Stimulated activated naive CD8-positive, alpha-beta T cell treated with anti-CD3 and anti-CD28 coated beads, Interleukin-15, Interleukin-2, amounts not matched to agents 100 U/mL and 50 U/mL, for 24 hours (primary cell): ENCODE results near the gene CEP68.

Experiments used
- ATAC-seq: fragments of 150-1000 bp; cut with Tn5 transposase; one replicate; pipeline ENCODE4 v1.10.0; 2021
- DNase-seq: peaks from one replicate; pipeline ENCODE4 v3.0.0; 2021

CEP68 gene

DNA sequence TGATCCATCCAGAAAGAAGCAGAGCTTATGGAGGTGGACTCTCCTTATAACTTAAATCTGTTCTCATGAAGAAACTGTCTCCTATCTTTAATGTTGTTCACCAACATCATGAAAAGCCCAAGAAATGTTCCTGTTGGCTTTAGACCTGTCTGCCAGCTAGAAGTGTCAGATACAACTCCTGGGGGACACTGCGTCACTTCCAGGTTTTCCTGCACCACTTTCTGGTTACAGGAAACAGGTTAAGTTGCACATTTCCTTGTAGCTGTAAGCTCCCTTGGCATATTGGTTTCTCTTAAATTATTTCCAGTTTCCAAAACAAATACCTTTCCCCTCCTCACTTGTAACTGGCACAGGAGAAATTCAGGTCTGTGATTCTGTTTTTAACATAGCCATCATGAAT, 2.9 kb downstream of the CEP68 start:
- no peak for ATAC-seq
- DNase-seq = no peak

DNA sequence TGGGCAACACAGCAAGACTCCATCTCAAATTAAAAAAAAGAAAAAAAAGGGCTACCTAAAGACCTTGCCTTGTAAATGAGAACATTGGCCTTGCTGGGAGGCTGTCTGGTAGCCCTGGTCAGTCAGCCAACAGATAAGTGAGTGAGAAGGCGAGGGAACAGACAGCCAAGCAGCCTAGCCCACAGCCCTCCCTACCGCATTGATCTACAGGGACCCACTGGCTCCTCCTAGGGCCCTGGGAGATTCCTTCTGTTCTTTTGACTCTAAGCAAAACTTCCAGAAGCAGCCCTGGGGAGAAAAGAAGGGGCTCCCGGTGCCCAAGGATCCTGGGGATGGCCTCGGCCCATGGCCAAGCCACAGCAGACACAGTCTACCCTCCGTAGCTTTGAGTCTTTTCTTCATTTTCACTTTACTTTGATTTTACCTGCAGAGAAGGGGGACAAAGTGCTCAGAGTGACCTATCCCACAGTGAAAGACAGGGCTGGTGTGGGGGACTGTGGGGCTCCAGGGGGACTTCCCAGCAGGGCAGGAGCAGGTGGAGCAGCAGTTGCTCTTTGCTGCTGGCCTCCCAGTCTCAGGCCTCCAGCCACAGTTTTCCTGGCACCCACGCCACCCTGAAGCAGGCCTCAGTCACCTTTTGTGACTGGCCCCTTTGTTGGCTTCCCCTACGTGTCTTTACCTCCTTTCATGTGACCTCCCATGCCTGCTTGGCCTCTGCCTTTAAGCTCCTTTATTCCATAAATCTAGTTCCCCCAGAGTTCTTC, 5.1 kb downstream of the CEP68 start:
- DNase-seq = no peak

DNA sequence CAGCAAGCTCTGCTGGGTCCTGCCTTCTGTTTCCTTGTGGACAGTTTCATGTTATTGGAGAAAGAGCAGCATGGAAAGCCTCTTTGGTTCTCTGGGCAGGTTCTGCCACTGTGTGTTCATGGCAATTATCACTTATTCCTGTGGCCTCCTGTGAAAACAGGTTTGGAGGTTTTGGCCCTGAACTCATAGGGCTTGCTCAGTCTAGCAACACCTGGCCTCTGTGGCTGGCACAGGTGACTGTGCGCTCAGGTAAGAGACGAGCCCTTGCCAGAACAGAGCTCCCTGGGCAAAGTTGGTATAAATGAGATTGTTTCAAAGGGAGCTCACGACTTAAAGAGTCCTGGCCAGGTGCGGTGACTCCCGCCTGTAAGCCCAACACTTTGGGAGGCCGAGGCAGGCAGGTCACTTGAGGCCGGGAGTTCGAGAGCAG, 5.7 kb downstream of the CEP68 start:
- DNase-seq (no peak), ATAC-seq (no peak)

More for the DNA sequence above, 5.1 kb downstream of the CEP68 start:
- ATAC-seq = no peak

DNA sequence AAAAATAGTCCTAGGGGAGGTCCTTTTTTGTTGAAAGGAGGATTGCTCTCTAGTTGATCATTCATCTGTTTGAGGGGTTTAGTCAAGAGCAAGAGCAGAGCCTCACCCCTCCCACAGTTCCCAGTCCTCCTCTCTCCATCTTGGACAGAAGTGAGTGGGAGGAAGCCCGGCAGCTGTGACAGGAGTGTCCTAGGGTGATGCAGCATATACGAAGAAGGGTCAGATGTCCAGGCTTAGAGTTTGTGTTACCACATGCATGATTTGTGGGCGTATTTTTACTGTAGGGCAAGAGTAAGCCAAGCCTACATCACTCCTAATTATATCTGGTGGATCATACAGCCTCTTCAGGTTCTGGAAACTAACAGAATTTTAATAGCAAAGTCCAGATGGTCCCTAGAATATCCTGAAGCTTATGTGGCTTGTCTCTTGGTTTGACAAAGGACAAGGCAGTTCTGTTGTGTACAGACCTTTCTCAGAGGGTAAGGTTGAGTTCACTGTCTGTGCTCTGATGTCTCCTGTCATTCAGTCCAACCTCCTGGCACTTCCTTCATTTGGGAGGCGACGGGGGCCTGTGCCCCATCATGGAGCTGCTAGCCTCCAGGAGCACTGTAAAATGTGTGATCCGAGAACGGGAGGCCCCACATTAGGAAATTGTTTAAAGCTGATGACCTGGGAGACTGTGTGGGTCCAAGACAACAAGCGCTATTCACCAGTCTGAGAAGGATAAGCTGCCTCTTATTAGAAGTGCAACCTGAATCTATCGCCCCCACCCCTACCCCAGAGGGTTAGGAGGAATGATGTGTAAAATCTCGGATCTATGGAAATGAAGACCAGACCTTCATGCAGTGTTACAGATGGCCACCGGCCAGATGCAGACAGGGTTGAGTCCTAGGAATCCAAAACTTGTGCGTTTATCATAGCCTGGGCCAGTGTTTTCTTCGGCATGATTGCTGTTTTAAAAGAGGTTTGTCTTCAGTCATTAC, 6.9 kb downstream of the CEP68 start:
- ATAC-seq = no peak
- no peak for DNase-seq

DNA sequence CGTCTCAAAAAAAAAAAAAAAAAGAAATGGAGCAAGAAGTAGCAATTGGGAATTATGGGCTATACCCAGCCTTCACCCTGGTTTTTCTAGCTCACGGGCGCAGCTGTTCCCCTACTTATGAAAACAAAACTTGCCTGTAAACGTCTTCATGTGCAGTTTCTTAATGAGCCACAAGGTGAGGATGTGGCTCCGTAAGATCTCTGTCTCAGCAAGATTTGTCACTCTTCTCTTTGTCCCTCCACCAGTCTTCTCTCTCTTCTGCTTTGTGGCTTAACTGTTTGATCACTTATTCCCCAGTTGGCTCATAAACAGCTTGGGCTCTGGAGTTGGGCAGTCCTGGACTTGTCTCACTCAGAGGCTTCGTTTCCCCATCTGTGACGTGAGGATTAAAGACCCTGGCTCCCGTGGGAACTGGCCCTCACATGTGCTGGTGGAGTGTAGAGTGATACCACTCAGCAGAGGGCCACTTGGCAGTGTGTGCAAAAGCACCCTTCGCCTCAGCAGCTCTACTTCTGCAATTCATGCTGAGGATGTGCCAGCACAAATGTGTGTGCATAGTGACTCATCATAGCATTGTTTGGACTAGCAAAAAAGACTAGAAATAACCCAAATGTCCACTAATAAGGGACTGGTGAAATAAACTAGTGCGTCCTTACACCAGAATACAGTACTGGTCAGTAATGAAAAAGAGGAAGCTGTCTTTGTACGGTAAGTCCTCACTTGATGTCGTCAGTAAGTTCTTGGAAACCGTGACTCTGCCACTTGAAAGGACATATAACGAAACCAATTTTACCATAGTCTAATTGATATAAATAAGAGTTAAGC, 8.7 kb downstream of the CEP68 start:
- DNase-seq (no peak), ATAC-seq (peak; percentile 67)

DNA sequence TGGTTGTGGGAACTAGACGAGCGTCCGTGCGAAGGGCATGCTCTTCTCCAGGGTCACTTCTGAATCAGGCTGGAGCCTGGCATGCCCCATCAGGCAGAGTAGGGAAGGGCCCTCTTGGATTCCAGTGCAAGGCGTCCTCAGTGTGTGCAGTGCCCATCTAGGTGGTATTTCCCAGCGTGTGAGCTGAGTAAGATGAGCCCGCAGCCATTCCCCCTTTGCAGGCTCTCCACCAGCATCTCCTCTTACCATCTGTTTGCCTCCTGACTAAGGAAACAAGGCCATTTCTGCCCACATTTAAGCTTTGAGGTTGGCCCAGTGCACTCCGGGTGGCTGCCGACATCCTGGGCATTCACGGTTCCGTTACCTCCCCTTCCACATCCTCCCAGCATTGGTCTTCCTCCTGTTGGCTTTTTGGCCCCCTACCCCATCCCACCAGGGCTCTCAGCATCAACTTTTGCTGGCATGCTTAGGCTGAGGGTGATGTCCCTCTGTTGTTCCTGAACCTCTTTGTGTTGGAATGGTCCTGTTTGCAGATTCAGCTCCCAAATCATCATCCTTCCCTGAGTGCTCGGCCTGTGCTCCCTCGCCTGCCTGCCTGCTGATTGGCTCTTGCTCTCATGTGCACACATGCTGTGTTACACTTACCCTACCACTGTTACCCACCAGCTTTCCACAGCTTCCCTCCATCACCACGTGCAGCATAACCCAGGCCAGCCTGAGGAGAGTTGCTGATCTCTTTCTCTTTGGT, 11.8 kb downstream of the CEP68 start:
- ATAC-seq (no peak), DNase-seq (no peak)

DNA sequence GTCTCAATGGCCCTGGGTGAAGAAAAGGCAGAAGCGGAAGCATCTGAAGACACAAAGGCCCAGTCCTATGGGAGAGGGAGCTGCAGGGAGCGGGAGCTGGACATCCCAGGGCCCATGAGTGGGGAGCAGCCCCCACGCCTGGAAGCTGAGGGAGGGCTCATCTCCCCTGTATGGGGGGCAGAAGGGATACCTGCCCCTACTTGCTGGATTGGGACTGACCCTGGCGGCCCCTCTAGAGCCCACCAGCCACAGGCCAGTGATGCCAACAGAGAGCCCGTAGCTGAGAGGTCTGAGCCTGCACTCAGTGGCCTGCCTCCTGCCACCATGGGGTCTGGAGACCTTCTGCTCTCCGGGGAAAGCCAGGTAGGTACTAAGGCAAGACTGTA, 13.2 kb downstream of the CEP68 start:
- DNase-seq (no peak), ATAC-seq (no peak)

DNA sequence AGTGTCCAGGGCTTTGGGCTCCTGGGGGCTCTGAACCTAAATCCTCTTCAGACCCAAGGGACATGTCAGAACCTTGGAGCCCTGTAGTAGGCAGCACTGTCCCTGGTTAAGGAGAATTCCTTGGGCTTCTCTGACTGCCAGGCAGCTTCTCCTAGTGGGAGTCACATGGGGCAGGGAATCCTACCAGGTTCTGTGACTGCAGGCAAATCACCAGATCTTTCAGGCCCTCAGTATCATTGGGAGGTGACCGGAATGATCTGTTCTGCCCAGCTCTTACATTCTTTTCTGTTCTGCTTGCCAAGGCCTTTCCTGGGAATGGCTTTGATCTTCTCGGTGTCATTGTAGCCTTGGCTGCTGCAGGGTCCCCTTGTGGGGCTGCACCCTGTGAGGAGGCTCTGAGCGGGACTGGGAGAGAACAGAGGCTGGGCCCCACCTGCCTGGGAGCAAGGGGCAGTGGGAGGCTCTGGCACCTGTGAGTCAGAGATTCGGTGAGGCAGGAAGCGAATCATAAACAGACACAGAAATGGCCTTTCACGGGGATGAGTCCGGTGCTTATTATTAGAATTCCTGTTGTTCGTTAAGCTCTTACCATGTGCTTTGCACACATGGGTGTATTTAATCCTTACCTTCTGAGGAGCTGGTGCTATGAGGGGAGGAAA, 14.1 kb downstream of the CEP68 start:
- DNase-seq (no peak), ATAC-seq (peak; percentile 62)

DNA sequence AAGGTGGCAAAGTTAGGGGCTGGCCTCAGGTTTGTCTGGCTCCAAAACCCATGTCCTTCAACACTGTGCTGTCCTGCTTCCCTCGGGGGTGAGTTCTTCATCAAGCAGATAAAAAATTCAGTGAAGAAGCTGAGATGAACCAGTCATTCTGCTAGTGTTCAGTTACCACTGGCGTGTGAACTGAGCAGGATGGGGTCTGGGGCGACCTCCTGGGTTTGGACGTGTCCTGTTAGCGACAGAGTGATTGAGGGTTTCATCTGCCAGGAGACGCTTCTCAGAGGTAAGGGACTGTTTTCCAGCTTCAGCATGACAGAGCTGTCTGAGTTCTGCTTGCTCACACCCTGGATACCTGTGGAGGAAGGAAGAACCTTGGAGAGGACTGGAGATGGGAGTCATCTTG, 14.6 kb downstream of the CEP68 start:
- DNase-seq (no peak), ATAC-seq (no peak)

DNA sequence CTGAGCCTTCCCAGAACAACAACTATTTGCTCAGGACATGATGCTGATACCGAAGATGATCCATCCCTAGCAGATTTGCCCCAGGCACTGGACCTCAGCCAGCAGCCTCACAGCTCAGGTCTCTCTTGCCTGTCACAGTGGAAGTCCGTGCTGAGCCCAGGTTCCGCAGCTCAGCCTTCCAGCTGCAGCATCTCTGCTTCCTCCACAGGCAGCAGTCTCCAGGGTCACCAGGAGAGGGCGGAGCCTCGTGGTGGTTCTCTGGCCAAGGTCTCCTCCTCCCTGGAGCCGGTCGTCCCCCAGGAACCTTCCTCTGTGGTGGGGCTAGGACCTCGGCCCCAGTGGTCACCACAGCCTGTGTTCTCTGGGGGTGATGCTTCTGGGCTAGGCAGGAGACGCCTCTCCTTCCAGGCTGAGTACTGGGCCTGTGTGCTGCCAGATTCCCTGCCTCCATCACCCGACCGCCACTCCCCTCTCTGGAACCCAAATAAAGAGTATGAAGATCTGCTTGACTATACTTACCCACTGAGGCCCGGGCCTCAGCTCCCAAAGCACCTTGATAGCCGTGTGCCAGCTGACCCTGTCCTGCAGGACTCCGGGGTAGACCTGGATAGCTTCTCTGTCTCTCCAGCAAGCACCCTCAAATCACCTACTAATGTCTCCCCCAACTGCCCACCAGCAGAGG, 15.4 kb downstream of the CEP68 start:
- no peak for DNase-seq
- no peak for ATAC-seq

DNA sequence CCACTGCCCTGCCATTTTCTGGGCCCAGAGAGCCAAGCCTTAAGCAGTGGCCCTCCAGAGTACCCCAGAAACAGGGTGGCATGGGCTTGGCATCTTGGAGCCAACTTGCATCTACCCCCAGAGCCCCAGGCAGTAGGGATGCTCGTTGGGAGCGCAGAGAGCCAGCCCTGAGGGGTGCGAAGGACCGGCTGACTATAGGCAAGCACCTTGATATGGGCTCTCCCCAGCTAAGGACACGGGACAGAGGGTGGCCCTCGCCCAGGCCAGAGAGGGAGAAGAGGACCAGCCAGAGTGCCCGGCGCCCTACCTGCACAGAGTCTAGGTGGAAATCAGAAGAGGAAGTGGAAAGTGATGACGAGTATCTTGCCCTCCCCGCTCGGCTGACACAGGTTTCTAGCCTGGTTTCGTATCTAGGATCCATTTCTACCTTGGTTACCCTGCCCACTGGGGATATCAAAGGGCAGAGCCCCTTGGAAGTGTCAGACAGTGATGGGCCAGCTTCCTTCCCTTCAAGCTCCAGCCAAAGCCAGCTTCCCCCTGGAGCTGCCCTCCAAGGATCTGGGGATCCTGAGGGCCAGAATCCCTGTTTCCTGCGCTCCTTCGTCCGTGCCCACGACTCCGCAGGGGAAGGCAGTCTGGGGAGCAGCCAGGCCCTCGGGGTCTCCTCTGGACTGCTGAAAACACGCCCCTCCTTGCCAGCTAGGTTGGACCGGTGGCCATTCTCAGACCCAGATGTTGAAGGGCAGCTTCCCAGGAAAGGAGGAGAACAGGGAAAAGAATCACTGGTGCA, 16.2 kb downstream of the CEP68 start:
- ATAC-seq = no peak
- DNase-seq = no peak

DNA sequence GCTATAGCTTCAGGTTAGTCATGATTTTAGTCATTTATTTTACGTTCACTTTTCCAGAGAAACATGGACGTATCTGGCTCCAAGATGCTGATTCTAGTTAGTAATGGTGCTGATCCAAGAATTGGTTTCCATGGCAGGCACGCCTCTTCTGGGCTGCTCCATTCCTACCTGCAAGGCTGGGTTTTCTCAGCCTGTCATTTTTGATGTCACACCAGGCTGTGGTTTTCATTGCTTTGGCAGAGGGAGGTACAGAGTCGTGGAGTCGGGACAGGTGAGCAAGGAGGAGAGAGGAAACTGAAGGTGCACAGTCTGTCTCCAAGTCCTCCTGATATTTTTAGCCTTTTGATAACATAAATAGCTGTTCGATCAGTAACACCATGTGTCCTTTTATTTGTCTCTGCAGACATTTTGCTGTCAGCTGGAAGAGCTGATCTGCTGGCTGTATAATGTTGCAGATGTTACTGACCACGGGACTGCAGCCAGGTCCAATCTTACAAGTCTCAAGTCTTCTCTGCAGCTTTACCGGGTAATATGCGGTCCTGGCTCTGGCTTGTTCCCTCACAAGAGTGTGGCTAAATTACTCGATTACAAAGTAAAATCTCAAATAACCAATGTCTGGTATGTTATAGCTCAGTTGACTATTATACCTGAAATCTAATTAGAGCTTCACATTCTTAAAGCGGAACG, 17.8 kb downstream of the CEP68 start:
- ATAC-seq (no peak), DNase-seq (no peak)

DNA sequence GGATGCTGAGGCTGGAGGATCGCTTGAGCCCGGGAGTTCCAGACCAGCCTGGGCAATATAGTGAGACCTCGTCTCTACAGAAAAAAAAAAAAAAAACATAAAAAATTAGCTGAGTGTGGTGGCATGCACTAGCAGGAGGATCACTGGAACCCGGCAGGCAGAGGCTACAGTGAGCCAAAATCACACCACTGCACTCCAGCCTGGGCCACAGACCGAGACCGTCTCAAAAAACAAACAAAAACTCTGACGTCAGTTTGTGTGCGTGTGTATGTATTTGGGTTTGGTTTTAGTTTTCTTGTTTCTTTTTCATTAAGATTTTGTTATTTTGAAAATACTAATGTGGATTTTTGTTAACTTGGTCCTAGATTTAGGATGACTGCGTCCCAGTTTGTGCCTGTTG, 19.0 kb downstream of the CEP68 start:
- DNase-seq (no peak), ATAC-seq (no peak)

DNA sequence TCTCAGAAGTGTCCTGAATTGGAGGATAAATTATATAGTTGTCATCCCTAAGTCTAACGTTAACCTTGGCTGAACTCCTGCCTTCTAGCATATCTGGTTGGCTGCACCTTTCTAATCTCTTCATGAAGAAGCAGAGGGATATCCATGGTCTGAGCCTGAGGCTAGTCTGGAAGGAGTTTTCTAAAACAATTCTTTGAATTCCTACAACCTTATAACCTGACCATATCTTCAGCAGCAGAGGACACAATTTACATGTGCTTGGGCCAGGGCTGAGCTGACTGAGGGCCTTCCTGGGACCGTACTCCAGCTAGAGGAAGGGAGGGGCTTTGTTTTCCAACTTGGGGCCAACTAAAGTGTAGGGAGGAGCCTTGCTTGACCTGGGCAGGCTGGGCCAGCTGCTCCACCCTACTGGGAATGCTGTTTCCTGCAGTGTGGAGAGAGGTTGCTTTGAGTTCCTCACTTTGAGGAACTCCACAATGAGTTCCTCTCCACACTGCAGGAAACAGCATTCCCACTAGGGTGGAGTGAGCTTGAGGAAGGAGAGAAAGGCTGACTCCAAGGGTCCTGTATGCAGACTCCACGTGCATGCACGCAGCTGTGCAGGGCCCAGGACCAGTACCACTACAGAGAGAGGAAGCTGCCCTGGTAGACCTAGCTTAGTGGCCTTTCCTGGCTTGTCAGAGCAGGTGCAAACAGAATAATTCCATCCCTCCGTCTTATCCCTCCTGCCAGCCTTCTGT, 19.6 kb downstream of the CEP68 start:
- ATAC-seq = no peak
- DNase-seq = no peak

DNA sequence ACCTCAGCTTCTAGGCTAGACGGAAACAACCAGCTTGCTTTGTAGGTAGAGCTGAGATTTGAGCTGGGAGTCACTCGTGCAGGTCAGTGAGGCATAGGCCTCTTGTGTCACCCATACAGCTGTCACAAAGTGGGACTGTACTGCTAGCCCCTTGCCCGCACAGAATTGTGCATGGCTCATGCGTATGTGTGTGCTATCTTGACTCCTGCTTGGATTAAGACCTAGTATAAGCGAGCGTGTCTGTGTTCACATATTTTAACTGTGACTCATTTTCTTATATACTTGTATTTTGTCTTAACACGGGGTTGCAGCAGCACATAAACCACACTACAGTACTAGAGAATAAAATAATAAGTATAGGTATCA, 20.1 kb downstream of the CEP68 start:
- no peak for ATAC-seq
- DNase-seq = no peak

DNA sequence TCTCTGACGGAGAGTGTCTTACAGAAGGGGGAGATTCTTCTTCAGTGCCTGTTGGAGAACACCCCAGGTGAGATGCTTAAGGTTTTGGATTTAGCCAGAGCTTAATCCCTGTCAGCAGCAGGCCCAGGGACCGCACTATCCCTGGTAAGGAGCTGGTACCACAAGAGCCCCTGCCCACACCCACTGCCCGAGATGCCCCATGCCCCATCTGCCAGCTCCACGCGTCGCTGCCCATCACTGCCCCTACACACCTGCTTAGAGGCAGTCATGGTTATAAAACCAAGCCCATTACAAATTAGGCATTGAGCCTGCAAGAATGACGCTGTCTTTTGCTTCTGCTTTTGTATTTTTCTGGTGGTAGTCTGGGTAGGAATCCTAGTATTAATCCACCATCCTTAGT, 21.7 kb downstream of the CEP68 start:
- DNase-seq (no peak), ATAC-seq (no peak)

DNA sequence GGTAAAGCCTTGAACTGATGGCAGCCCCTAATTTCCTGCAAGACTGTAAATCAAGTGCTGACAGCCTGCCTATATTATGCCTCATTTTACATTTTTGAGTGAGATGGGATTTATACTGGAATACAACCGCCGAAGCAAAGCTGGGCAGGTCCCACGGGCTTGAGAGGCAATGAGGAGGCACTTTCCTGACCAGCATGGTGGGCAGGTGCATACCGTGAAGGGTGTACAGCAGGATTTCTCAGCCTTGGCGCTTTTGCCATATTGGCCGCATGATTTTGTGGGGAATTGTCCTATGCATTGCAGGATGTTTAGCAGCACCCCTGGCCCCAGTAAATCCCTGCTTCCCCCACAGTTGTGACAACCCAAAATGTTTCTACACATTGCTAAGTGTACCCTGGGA, 22.8 kb downstream of the CEP68 start:
- no peak for ATAC-seq

DNA sequence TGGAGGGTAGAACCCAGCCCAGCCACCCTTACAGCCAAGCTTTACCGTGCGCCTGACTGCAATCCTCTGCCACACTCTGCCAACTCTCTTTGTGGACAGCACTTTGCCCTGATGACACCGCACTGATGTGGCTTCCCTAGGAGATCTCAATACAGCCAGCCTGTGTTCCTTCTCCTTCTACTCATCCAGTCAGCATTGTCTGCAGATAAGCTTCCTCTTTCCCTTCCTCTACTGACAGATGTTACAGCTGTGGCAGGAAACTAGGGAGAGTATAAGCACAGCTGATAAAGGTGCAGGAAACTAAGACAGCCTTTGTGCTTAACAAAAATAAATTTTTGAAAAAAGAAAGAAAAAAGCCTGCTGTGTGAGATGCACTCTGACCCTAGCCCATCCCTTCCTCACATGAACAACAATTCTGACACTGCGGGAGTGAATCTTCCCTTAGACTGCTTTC, 25.0 kb downstream of the CEP68 start:
- ATAC-seq = no peak
- DNase-seq = no peak

More for the DNA sequence above, 22.8 kb downstream of the CEP68 start:
- no peak for DNase-seq
